GM23338 (cell line): ENCODE results near the gene CPSF4L. TPM values are rescaled to one million over a fixed set of nuclear protein-coding genes. Genes with fewer than 3 reads are reported as not detected.

ENCODE experiments used
- ATAC-seq: fragments of 200-7000 bp; cut with Tn5 transposase; 3 replicates; pipeline ENCODE4 v1.9.1; 2020
- DNase-seq: peaks from one replicate; pipeline ENCODE4 v3.0.0-alpha.2; 2015; ENCODE audit warnings: low spot score
- H2AFZ ChIP-seq: fragments of 200-600 bp; sonication (generic); 2 replicates; pipeline ENCODE4 v1.8.0; 2016; ENCODE audit warnings: antibody characterized with exemption, mild to moderate bottlenecking, moderate library complexity
- H3F3A ChIP-seq: fragments of 200-600 bp; sonication (generic); replicated peaks from 2 replicates; pipeline ENCODE4 v1.8.0; 2017; ENCODE audit warnings: antibody characterized with exemption, mixed run types, low read depth
- H3K27ac ChIP-seq: fragments of 200-600 bp; sonication (generic); 2 replicates; pipeline ENCODE4 v1.6.1; 2016; ENCODE audit warnings: low read depth
- H3K27me3 ChIP-seq: fragments of 200-600 bp; sonication (generic); 2 replicates; pipeline ENCODE4 v1.8.0; 2016; ENCODE audit warnings: mild to moderate bottlenecking, mixed run types, moderate library complexity; ENCODE audit not compliant: insufficient read depth
- H3K36me3 ChIP-seq: fragments of 200-600 bp; sonication (generic); 2 replicates; pipeline ENCODE4 v1.8.0; 2016; ENCODE audit warnings: mild to moderate bottlenecking; ENCODE audit not compliant: insufficient read depth
- H3K4me1 ChIP-seq: fragments of 200-600 bp; sonication (generic); 2 replicates; pipeline ENCODE4 v1.8.0; 2016; ENCODE audit warnings: mild to moderate bottlenecking, moderate library complexity; ENCODE audit not compliant: insufficient read depth
- H3K4me2 ChIP-seq: fragments of 200-600 bp; sonication (generic); 2 replicates; pipeline ENCODE4 v1.7.1; 2017; ENCODE audit warnings: mixed run types
- H3K4me3 ChIP-seq: fragments of 200-600 bp; sonication (generic); 2 replicates; pipeline ENCODE4 v1.6.1; 2016; ENCODE audit warnings: mixed run types
- H3K79me2 ChIP-seq: fragments of 200-600 bp; sonication (generic); replicated peaks from 2 replicates; pipeline ENCODE4 v1.8.0; 2017; ENCODE audit warnings: mild to moderate bottlenecking; ENCODE audit not compliant: insufficient read depth
- H3K9me2 ChIP-seq: fragments of 200-600 bp; sonication (generic); 2 replicates; pipeline ENCODE4 v1.8.0; 2017; ENCODE audit not compliant: insufficient read depth
- H4K20me1 ChIP-seq: fragments of 200-600 bp; sonication (generic); replicated peaks from 2 replicates; pipeline ENCODE4 v1.8.0; 2017; ENCODE audit warnings: mild to moderate bottlenecking; ENCODE audit not compliant: insufficient read depth
- H3K27ac Mint-ChIP-seq: 2 replicates; pipeline ENCODE4 v1.8.0; 2020; ENCODE audit warnings: inconsistent platforms, mild to moderate bottlenecking, moderate library complexity, mixed read lengths
- H3K27me3 Mint-ChIP-seq: 3 replicates; pipeline ENCODE4 v1.8.0; 2022; ENCODE audit warnings: low read depth, mild to moderate bottlenecking, moderate library complexity, mixed read lengths, inconsistent platforms; ENCODE audit not compliant: insufficient read depth, poor library complexity
- H3K36me3 Mint-ChIP-seq: 3 replicates; pipeline ENCODE4 v1.8.0; 2021; ENCODE audit warnings: low read depth, mild to moderate bottlenecking, inconsistent platforms, moderate library complexity, mixed read lengths
- H3K4me1 Mint-ChIP-seq: 3 replicates; pipeline ENCODE4 v1.8.0; 2020; ENCODE audit warnings: mild to moderate bottlenecking, inconsistent platforms, mixed read lengths
- H3K4me3 Mint-ChIP-seq: 3 replicates; pipeline ENCODE4 v1.8.0; 2021; ENCODE audit warnings: moderate library complexity, mild to moderate bottlenecking, inconsistent platforms, mixed read lengths
- H3K9me3 Mint-ChIP-seq: 3 replicates; pipeline ENCODE4 v1.8.0; 2020; ENCODE audit warnings: moderate library complexity, mild to moderate bottlenecking, inconsistent platforms, mixed read lengths
- CREB1 ChIP-seq: fragments of 250-450 bp; sonication (Bioruptor Pico); IDR thresholded peaks from 2 replicates; pipeline ENCODE4 v1.5.0; 2020; ENCODE audit warnings: low read depth, mild to moderate bottlenecking, moderate library complexity
- CTCF ChIP-seq, 2 experiments: fragments of 200-600 bp in 1 of 2; sonication (generic) in 1 of 2; conservative IDR thresholded peaks; 2 replicates each; pipeline versions ENCODE4 v1.5.1 to v1.6.1; 2016 to 2017; ENCODE audit warnings: antibody characterized with exemption in 2 of 2, low read depth in 2 of 2, mild to moderate bottlenecking in 2 of 2, moderate library complexity in 1 of 2
- EZH2phosphoT487 ChIP-seq: fragments of 200-600 bp; sonication (generic); IDR thresholded peaks from one replicate; pipeline ENCODE4 v1.8.1; 2018; ENCODE audit warnings: antibody characterized with exemption; ENCODE audit not compliant: unreplicated experiment
- NANOG ChIP-seq: IDR thresholded peaks from 2 replicates; pipeline ENCODE4 v1.6.1; 2016; ENCODE audit warnings: antibody characterized with exemption, borderline replicate concordance
- POLR2AphosphoS5 ChIP-seq: IDR thresholded peaks from 2 replicates; pipeline ENCODE4 v1.6.1; 2016; ENCODE audit warnings: antibody characterized with exemption, low read depth
- STAT1 ChIP-seq: IDR thresholded peaks from one replicate; pipeline ENCODE4 v1.6.1; 2016; ENCODE audit warnings: antibody characterized with exemption; ENCODE audit not compliant: unreplicated experiment
- ZNF114 ChIP-seq: fragments of 250-450 bp; sonication (Bioruptor Pico); IDR thresholded peaks from 2 replicates; pipeline ENCODE4 v1.5.0; 2020; ENCODE audit warnings: mild to moderate bottlenecking, moderate library complexity
- ZNF331 ChIP-seq: fragments of 250-450 bp; sonication (Bioruptor Pico); IDR thresholded peaks from 2 replicates; pipeline ENCODE4 v1.5.0; 2020; ENCODE audit warnings: low read depth, mild to moderate bottlenecking, moderate library complexity
- polyA plus RNA-seq: library from polyadenylated mRNA; unstranded; fragments of >200 nt; fragmentation: Nextera tagmentation; extraction: Ambion mirVana; gene quantifications from 2 replicates; pipeline ENCODE4 v1.2.1, GENCODE V29; 2016
- total RNA-seq: library from RNA; depleted of rRNA; stranded (reverse); fragments of >200 nt; shearing (Covaris generic); gene quantifications from 2 replicates; pipeline ENCODE4 v1.2.3, GENCODE V29; 2014
- TF ChIP-seq, protein P1 (sequence below): IDR thresholded peaks from one replicate; pipeline ENCODE4 v1.6.1; 2018; ENCODE audit warnings: antibody characterized with exemption; ENCODE audit not compliant: unreplicated experiment
- TF ChIP-seq, protein P2 (sequence below): fragments of 250-450 bp; sonication (Bioruptor Pico); IDR thresholded peaks from 2 replicates; pipeline ENCODE4 v1.5.0; 2020; ENCODE audit warnings: mild to moderate bottlenecking, moderate library complexity

The CPSF4L gene
- total and polyA plus RNA-seq, 2 experiments from 2014 or later = not detected

- TF ChIP-seq, protein P1, sequence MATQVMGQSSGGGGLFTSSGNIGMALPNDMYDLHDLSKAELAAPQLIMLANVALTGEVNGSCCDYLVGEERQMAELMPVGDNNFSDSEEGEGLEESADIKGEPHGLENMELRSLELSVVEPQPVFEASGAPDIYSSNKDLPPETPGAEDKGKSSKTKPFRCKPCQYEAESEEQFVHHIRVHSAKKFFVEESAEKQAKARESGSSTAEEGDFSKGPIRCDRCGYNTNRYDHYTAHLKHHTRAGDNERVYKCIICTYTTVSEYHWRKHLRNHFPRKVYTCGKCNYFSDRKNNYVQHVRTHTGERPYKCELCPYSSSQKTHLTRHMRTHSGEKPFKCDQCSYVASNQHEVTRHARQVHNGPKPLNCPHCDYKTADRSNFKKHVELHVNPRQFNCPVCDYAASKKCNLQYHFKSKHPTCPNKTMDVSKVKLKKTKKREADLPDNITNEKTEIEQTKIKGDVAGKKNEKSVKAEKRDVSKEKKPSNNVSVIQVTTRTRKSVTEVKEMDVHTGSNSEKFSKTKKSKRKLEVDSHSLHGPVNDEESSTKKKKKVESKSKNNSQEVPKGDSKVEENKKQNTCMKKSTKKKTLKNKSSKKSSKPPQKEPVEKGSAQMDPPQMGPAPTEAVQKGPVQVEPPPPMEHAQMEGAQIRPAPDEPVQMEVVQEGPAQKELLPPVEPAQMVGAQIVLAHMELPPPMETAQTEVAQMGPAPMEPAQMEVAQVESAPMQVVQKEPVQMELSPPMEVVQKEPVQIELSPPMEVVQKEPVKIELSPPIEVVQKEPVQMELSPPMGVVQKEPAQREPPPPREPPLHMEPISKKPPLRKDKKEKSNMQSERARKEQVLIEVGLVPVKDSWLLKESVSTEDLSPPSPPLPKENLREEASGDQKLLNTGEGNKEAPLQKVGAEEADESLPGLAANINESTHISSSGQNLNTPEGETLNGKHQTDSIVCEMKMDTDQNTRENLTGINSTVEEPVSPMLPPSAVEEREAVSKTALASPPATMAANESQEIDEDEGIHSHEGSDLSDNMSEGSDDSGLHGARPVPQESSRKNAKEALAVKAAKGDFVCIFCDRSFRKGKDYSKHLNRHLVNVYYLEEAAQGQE = no peak
- no peak for TF ChIP-seq NANOG
- TF ChIP-seq CTCF (conservative IDR thresholded peaks at IDR 0.05; ENCODE audit: low read depth in 2 of 2) = no peak
- TF ChIP-seq ZNF331 (CRISPR knock-in tag) = no peak
These were observed 20.2 kb upstream of the CPSF4L start (continued) for GRCh38 chr17:73281928-73282327.

DNA sequence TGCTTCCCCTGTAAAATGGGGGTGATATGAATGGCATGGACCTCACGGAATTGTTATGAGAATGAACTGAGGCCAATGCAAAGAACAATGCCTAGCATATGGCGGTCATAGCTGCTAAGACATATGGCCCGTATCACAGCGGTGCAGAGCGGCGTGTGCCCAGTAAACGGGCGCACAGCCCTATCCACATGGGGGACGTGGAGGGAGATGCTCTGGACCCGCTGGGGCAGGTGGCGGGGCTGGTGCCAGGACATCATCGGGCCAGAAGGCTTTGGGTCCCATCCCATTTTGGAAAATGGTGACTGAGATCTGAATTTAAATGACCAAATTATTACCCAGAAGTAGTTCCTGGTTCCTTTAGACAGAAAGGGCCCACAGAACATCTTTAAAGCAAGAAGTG is 18.5 kb upstream of the CPSF4L start:
- Histone ChIP-seq H3K36me3 (no peaks in the 10 kb centered on the region), H3K9me2 (no peaks in the 10 kb centered on the region), H4K20me1 (no peaks in the 10 kb centered on the region), H3K79me2 (no peaks in the 10 kb centered on the region), H3K4me2 (no peak overlapping the region), H3K4me3 (no peak overlapping the region), H3K27me3 (no peaks in the 10 kb centered on the region), H3K27ac (no peak overlapping the region), H3F3A (no peaks in the 10 kb centered on the region), H3K4me1 (peaks cover 17% of the 10 kb centered on the region), H2AFZ (no peak overlapping the region)
- Mint-ChIP-seq H3K4me3 (no peak overlapping the region), H3K36me3 (no peaks in the 10 kb centered on the region; the same call in 2 of the 3 replicates), H3K27ac (no peak overlapping the region), H3K27me3 (peaks cover 13% of the 10 kb centered on the region), H3K9me3 (no peaks in the 10 kb centered on the region), H3K4me1 (peaks cover 24% of the 10 kb centered on the region)
- DNase-seq (no peak), ATAC-seq (no peak)
- TF ChIP-seq ZNF114 (CRISPR knock-in tag) (no peak), STAT1 (no peak), CREB1 (CRISPR knock-in tag) (no peak), EZH2phosphoT487 (no peak), POLR2AphosphoS5 (no peak), NANOG (no peak)
- TF ChIP-seq, protein P1 = no peak
- TF ChIP-seq, protein P2, sequence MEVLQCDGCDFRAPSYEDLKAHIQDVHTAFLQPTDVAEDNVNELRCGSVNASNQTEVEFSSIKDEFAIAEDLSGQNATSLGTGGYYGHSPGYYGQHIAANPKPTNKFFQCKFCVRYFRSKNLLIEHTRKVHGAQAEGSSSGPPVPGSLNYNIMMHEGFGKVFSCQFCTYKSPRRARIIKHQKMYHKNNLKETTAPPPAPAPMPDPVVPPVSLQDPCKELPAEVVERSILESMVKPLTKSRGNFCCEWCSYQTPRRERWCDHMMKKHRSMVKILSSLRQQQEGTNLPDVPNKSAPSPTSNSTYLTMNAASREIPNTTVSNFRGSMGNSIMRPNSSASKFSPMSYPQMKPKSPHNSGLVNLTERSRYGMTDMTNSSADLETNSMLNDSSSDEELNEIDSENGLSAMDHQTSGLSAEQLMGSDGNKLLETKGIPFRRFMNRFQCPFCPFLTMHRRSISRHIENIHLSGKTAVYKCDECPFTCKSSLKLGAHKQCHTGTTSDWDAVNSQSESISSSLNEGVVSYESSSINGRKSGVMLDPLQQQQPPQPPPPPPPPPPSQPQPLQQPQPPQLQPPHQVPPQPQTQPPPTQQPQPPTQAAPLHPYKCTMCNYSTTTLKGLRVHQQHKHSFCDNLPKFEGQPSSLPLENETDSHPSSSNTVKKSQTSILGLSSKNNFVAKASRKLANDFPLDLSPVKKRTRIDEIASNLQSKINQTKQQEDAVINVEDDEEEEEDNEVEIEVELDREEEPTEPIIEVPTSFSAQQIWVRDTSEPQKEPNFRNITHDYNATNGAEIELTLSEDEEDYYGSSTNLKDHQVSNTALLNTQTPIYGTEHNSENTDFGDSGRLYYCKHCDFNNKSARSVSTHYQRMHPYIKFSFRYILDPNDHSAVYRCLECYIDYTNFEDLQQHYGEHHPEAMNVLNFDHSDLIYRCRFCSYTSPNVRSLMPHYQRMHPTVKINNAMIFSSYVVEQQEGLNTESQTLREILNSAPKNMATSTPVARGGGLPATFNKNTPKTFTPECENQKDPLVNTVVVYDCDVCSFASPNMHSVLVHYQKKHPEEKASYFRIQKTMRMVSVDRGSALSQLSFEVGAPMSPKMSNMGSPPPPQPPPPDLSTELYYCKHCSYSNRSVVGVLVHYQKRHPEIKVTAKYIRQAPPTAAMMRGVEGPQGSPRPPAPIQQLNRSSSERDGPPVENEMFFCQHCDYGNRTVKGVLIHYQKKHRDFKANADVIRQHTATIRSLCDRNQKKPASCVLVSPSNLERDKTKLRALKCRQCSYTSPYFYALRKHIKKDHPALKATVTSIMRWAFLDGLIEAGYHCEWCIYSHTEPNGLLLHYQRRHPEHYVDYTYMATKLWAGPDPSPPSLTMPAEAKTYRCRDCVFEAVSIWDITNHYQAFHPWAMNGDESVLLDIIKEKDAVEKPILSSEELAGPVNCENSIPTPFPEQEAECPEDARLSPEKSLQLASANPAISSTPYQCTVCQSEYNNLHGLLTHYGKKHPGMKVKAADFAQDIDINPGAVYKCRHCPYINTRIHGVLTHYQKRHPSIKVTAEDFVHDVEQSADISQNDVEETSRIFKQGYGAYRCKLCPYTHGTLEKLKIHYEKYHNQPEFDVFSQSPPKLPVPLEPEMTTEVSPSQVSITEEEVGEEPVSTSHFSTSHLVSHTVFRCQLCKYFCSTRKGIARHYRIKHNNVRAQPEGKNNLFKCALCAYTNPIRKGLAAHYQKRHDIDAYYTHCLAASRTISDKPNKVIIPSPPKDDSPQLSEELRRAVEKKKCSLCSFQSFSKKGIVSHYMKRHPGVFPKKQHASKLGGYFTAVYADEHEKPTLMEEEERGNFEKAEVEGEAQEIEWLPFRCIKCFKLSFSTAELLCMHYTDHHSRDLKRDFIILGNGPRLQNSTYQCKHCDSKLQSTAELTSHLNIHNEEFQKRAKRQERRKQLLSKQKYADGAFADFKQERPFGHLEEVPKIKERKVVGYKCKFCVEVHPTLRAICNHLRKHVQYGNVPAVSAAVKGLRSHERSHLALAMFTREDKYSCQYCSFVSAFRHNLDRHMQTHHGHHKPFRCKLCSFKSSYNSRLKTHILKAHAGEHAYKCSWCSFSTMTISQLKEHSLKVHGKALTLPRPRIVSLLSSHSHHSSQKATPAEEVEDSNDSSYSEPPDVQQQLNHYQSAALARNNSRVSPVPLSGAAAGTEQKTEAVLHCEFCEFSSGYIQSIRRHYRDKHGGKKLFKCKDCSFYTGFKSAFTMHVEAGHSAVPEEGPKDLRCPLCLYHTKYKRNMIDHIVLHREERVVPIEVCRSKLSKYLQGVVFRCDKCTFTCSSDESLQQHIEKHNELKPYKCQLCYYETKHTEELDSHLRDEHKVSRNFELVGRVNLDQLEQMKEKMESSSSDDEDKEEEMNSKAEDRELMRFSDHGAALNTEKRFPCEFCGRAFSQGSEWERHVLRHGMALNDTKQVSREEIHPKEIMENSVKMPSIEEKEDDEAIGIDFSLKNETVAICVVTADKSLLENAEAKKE (CRISPR knock-in tag) = no peak
